Breast epithelium (tissue), 4 donors: ENCODE data around the gene SRRM5. TPM values are rescaled to one million over a fixed set of nuclear protein-coding genes. Genes with fewer than 3 reads are reported as not detected.

ENCODE experiments used
- DNase-seq, 2 donors: peaks; one replicate each; pipeline ENCODE4 v3.0.0-alpha.2; 2019; ENCODE audit warnings: low spot score in 2 of 2
- H3K27ac ChIP-seq, 2 donors: fragments of 200-600 bp; sonication (generic) in 1 of 2; one replicate each; pipeline ENCODE4 v1.5.1; 2016 to 2019; ENCODE audit warnings: mild to moderate bottlenecking in 1 of 2
- H3K27me3 ChIP-seq, 2 donors: fragments of 200-600 bp; sonication (generic) in 1 of 2; one replicate each; pipeline versions ENCODE4 v1.5.1 to v1.6.0; 2017 to 2019; ENCODE audit warnings: control low read depth in 1 of 2, mild to moderate bottlenecking in 1 of 2
- H3K36me3 ChIP-seq: fragments of 200-600 bp; one replicate; pipeline ENCODE4 v1.5.1; 2019
- H3K4me1 ChIP-seq, 2 donors: fragments of 200-600 bp; sonication (generic); one replicate each; pipeline ENCODE4 v1.5.1; 2016 to 2019; ENCODE audit warnings: control low read depth in 1 of 2
- H3K4me3 ChIP-seq, 3 donors: fragments of 200-600 bp; sonication (generic); 1 replicate in 2 of 3; 2 replicates in 1 of 3; pipeline ENCODE4 v1.5.1; 2016 to 2019; ENCODE audit warnings: mild to moderate bottlenecking in 3 of 3, moderate library complexity in 2 of 3
- H3K9me3 ChIP-seq, 2 donors: fragments of 200-600 bp; sonication (generic) in 1 of 2; one replicate each; pipeline ENCODE4 v1.5.1; 2016 to 2019; ENCODE audit warnings: control low read depth in 1 of 2
- POLR2A ChIP-seq: fragments of 450-650 bp; IDR thresholded peaks from one replicate; pipeline ENCODE4 v1.6.1; 2016; ENCODE audit warnings: antibody characterized with exemption, mild to moderate bottlenecking, moderate library complexity
- POLR2AphosphoS5 ChIP-seq, 3 donors: sonication (generic); formaldehyde crosslinking; IDR thresholded peaks; one replicate each; pipeline ENCODE4 v1.6.1; 2017; ENCODE audit warnings: antibody characterized with exemption in 3 of 3
- intact Hi-C: fragments of 100-400 bp; cut with DNase I; formaldehyde crosslinking; loops from one replicate; pipeline ENCODE4 v1.15.1; 2023; ENCODE audit warnings: low total_unique reads
- total RNA-seq, 3 donors: library from RNA; depleted of rRNA; stranded (reverse); fragments of >200 nt; gene quantifications; one replicate each; pipeline ENCODE4 v1.1.0, GENCODE V29; 2016
- TF ChIP-seq, protein P1 (sequence below), 3 donors: fragments of 450-650 bp; IDR thresholded peaks; one replicate each; pipeline ENCODE4 v1.5.1; 2016 to 2017; ENCODE audit warnings: antibody characterized with exemption in 3 of 3, mild to moderate bottlenecking in 3 of 3, moderate library complexity in 3 of 3

SRRM5 gene
- total RNA-seq, 3 donors from 2014 or later, result 0.32 to 1.6 (median 0.33) TPM

DNA sequence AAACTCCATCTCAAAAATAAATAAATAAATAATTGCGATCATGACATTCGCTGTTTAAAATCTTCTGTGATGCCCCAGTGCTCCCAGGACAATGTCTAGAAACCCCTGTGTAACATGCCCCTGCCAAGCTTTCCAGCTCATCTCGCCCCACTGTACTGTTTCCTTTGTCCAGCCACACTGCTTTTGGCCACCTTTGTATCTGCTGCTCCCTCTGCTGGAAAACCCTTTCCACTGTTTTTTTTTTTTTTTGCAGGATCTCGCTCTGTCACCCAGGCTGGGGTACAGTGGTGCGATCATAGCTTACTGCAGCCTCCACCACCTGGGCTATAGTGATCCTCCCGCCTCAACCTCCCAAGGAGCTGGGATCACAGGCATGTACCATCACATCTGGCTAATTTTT is 50.6 kb downstream of the SRRM5 start:
- intact Hi-C loops, result loop anchor here (5.0 kb wide), 1 partner anchor 1585 kb away; the partner anchor contains the start of gene ZNF574

DNA sequence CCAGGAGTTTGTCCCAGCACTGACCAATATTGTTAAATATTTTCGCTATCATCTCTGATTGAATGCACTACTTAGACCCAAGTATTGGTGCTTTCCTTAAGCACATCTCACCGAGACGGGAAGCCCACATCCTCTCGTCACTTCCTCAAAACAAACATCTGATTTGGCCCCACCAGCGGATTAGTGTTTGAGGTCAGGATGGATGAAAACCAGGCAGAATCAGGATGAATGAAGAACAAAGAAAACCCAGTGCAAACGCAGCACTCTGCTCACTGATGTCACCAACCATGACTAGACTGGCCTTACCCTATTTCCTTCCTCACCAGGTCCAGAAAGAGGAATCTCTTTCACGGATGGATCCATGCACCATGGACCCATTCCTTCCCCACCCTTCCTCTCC is 52.1 kb downstream of the SRRM5 start:
- Histone ChIP-seq H3K9me3 (no peaks in the 10 kb centered on the region), H3K4me1 (no peaks in the 10 kb centered on the region), H3K27me3 (no peaks in the 10 kb centered on the region), H3K27ac (no peak overlapping the region), H3K36me3 (no peaks in the 10 kb centered on the region), H3K4me3 (no peak overlapping the region)
- intact Hi-C loops, result loop anchor here (5.0 kb wide), 1 partner anchor 1587 kb away; the partner anchor contains the start of gene ZNF574
- no peak for DNase-seq
- TF ChIP-seq, protein P1, sequence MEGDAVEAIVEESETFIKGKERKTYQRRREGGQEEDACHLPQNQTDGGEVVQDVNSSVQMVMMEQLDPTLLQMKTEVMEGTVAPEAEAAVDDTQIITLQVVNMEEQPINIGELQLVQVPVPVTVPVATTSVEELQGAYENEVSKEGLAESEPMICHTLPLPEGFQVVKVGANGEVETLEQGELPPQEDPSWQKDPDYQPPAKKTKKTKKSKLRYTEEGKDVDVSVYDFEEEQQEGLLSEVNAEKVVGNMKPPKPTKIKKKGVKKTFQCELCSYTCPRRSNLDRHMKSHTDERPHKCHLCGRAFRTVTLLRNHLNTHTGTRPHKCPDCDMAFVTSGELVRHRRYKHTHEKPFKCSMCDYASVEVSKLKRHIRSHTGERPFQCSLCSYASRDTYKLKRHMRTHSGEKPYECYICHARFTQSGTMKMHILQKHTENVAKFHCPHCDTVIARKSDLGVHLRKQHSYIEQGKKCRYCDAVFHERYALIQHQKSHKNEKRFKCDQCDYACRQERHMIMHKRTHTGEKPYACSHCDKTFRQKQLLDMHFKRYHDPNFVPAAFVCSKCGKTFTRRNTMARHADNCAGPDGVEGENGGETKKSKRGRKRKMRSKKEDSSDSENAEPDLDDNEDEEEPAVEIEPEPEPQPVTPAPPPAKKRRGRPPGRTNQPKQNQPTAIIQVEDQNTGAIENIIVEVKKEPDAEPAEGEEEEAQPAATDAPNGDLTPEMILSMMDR (IDR thresholded peaks at IDR 0.05), result no peak
- TF ChIP-seq POLR2A (no peak), POLR2AphosphoS5 (IDR thresholded peaks at IDR 0.05) (no peak)

More for the DNA sequence above, 50.6 kb downstream of the SRRM5 start:
- H3K36me3 ChIP-seq, result no peaks in the 10 kb centered on the region
- H3K4me3 ChIP-seq, result no peak overlapping the region
- H3K27me3 ChIP-seq, result no peaks in the 10 kb centered on the region
- no peak for DNase-seq
- no peak for TF ChIP-seq POLR2A
- TF ChIP-seq, protein P1 (IDR thresholded peaks at IDR 0.05), result no peak
- TF ChIP-seq POLR2AphosphoS5 (IDR thresholded peaks at IDR 0.05), result no peak
- no peaks in the 10 kb centered on the region for H3K9me3 ChIP-seq
- no peaks in the 10 kb centered on the region for H3K4me1 ChIP-seq
- no peak overlapping the region for H3K27ac ChIP-seq

Other genes starting within 250 kb of the SRRM5 start
- gene TEX101, start 197.2 kb upstream of the SRRM5 start, total RNA-seq, result not detected
- 10 to 100 TPM in 1 of 3 donors, 1 to 10 TPM in 1, not detected in 1; 5.2 to 17.6 TPM for gene LYPD3, start 146.5 kb upstream of the SRRM5 start, total RNA-seq
- 10 to 100 TPM in 2 of 3 donors, 1 to 10 TPM in 1; 7.5 to 19.5 (median 15.1) TPM for gene PHLDB3, start 107.3 kb upstream of the SRRM5 start, total RNA-seq
- gene ETHE1, start 84.9 kb upstream of the SRRM5 start, total RNA-seq, result 10 to 100 TPM; 41.6 to 70.1 (median 59.4) TPM
- gene ZNF575, start 78.9 kb upstream of the SRRM5 start, total RNA-seq, result under 1 TPM; 0.59 to 0.98 (median 0.64) TPM
- gene XRCC1, start 36.6 kb upstream of the SRRM5 start, total RNA-seq, result 10 to 100 TPM; 21.0 to 30.6 (median 29.0) TPM
- 10 to 100 TPM in 1 of 3 donors, 1 to 10 TPM in 2; 4.5 to 12.5 (median 6.9) TPM for gene PINLYP, start 36.3 kb upstream of the SRRM5 start, total RNA-seq
- 10 to 100 TPM; 14.9 to 17.4 (median 16.1) TPM for gene IRGQ, start 16.0 kb upstream of the SRRM5 start, total RNA-seq
- 10 to 100 TPM; 14.2 to 18.0 (median 14.8) TPM for gene ZNF576, start 15.5 kb upstream of the SRRM5 start, total RNA-seq
- 10 to 100 TPM; 24.7 to 31.1 (median 28.2) TPM for gene ZNF428, start 7.5 kb downstream of the SRRM5 start, total RNA-seq
- 10 to 100 TPM in 2 of 3 donors, 1 to 10 TPM in 1; 2.1 to 20.8 (median 18.0) TPM for gene CADM4, start 27.8 kb downstream of the SRRM5 start, total RNA-seq
- 10 to 100 TPM; 13.3 to 61.0 (median 21.3) TPM for gene PLAUR, start 58.1 kb downstream of the SRRM5 start, total RNA-seq
- gene IRGC, start 104.0 kb downstream of the SRRM5 start, total RNA-seq, result not detected
- gene SMG9, start 142.9 kb downstream of the SRRM5 start, total RNA-seq, result 10 to 100 TPM; 10.6 to 29.9 (median 20.6) TPM
- gene KCNN4, start 168.9 kb downstream of the SRRM5 start, total RNA-seq, result 10 to 100 TPM in 2 of 3 donors, 1 to 10 TPM in 1; 1.9 to 61.9 (median 28.2) TPM
- 1 to 10 TPM in 2 of 3 donors, under 1 TPM in 1; 0.48 to 7.2 (median 6.2) TPM for gene LYPD5, start 190.4 kb downstream of the SRRM5 start, total RNA-seq
- 10 to 100 TPM in 2 of 3 donors, 1 to 10 TPM in 1; 6.9 to 19.6 (median 13.8) TPM for gene ZNF283, start 215.2 kb downstream of the SRRM5 start, total RNA-seq